ENCODE data around the gene ANKFN1. TPM values are rescaled to one million over a fixed set of nuclear protein-coding genes. Genes with fewer than 3 reads are reported as not detected.

ANKFN1 gene
- polyA plus RNA-seq, 3 donors: not detected

DNA sequence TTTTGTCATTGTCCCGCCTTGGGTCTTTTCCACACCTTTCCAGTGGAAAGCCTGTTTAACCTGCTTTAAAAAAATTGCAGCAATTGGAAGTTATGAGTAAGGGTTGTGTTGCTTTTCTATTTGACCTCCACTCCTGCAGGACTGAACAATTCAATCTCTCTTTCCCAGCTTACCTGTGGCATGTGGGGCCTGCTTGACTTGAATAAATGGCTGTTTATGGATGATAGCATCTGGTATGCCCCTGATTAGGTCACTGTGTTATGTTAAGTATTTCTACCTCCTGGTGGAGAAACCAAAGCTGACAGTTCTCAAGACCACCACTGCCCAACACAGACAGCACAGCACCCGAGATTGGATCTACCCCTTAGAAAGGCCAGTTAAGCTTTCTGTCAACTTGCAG lies 375.4 kb downstream of the ANKFN1 start:
- Histone ChIP-seq H3K4me3 (replicated peaks in 1 of 3; ENCODE audit: low read depth in 2 of 3, low read length in 3 of 3) (no peak overlapping the region), H3K79me2 (ENCODE audit: insufficient read depth, low read length) (no peaks in the 10 kb centered on the region), H3K27ac (ENCODE audit: low read depth in 1 of 2, low read length in 2 of 2) (no peak overlapping the region), H3K27me3 (ENCODE audit: control insufficient read depth in 2 of 2, insufficient read depth in 2 of 2, low read length in 2 of 2) (no peaks in the 10 kb centered on the region), H3K9ac (ENCODE audit: insufficient read depth, low read length, poor library complexity, severe bottlenecking) (no peak overlapping the region), H3K4me2 (replicated peaks; ENCODE audit: extremely low read depth, low read length, poor library complexity, severe bottlenecking) (no peak overlapping the region), H3K4me1 (ENCODE audit: control insufficient read depth in 1 of 2, insufficient read depth in 2 of 2, low read length in 2 of 2) (no peaks in the 10 kb centered on the region), H3K9me3 (replicated peaks in 1 of 2; ENCODE audit: control insufficient read depth in 1 of 2, insufficient read depth in 1 of 2, low read length in 2 of 2) (no peaks in the 10 kb centered on the region), H4K20me1 (ENCODE audit: insufficient read depth, low read length) (no peaks in the 10 kb centered on the region), H2AFZ (ENCODE audit: insufficient read depth, low read depth, low read length, poor library complexity, severe bottlenecking) (no peak overlapping the region), H3K36me3 (replicated peaks in 1 of 2; ENCODE audit: control insufficient read depth in 1 of 2, insufficient read depth in 2 of 2, low read length in 2 of 2) (no peaks in the 10 kb centered on the region)
- intact Hi-C loops (cut with micrococcal nuclease): no loop called here
- DNase-seq: no peak
- 100% methylated on average over 1 of the region's 2 CpGs for WGBS (ENCODE audit: insufficient coverage)
- Mint-ChIP-seq H3K36me3 (no peaks in the 10 kb centered on the region), H3K27me3 (ENCODE audit: low read depth in 3 of 3) (peaks cover 1 to 2% (median 1%) of the 10 kb centered on the region in 3 donors), H3K4me1 (peaks cover 3% of the 10 kb centered on the region), H3K27ac (no peak overlapping the region), H3K9me3 (no peaks in the 10 kb centered on the region), H3K4me3 (no peak overlapping the region)
- TF ChIP-seq, protein P1, sequence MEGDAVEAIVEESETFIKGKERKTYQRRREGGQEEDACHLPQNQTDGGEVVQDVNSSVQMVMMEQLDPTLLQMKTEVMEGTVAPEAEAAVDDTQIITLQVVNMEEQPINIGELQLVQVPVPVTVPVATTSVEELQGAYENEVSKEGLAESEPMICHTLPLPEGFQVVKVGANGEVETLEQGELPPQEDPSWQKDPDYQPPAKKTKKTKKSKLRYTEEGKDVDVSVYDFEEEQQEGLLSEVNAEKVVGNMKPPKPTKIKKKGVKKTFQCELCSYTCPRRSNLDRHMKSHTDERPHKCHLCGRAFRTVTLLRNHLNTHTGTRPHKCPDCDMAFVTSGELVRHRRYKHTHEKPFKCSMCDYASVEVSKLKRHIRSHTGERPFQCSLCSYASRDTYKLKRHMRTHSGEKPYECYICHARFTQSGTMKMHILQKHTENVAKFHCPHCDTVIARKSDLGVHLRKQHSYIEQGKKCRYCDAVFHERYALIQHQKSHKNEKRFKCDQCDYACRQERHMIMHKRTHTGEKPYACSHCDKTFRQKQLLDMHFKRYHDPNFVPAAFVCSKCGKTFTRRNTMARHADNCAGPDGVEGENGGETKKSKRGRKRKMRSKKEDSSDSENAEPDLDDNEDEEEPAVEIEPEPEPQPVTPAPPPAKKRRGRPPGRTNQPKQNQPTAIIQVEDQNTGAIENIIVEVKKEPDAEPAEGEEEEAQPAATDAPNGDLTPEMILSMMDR (IDR thresholded peaks at IDR 0.05): no peak

DNA sequence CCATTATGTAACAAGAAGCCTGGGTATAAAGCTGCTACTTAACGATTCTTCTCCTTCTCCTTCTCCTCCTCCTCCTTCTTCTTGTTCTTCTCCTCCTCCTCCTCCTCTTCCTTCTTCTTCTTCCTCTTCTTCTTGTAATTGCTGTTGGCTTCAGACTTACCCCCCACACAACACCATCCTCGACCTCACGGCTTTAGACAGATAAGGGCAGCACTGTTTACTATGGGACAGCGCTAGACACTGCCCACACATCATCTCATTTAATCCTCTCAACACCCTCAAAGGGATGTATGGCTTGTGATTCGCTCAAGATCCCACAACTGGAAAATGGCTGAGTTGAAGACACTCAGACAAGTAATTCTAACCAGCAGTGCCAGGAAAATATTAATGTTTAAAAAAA lies 379.7 kb downstream of the ANKFN1 start:
- intact Hi-C loops (cut with micrococcal nuclease): no loop called here
- Mint-ChIP-seq H3K27ac (no peak overlapping the region), H3K4me1 (peaks cover 13% of the 10 kb centered on the region), H3K4me3 (no peak overlapping the region), H3K9me3 (peaks cover 0 to 2% (median 0%) of the 10 kb centered on the region in 7 donors), H3K36me3 (no peaks in the 10 kb centered on the region), H3K27me3 (ENCODE audit: low read depth in 3 of 3) (peaks cover 1 to 5% (median 1%) of the 10 kb centered on the region in 3 donors)
- DNase-seq: no peak
- TF ChIP-seq, protein P1 (IDR thresholded peaks at IDR 0.05): no peak
- H3K79me2 ChIP-seq (ENCODE audit: insufficient read depth, low read length): no peaks in the 10 kb centered on the region
- no peak overlapping the region for H3K9ac ChIP-seq (ENCODE audit: insufficient read depth, low read length, poor library complexity, severe bottlenecking)
- H3K36me3 ChIP-seq (replicated peaks in 1 of 2; ENCODE audit: control insufficient read depth in 1 of 2, insufficient read depth in 2 of 2, low read length in 2 of 2): no peaks in the 10 kb centered on the region
- no peak overlapping the region for H3K4me3 ChIP-seq (replicated peaks in 1 of 3; ENCODE audit: low read depth in 2 of 3, low read length in 3 of 3)
- no peaks in the 10 kb centered on the region for H4K20me1 ChIP-seq (ENCODE audit: insufficient read depth, low read length)
- no peak overlapping the region for H3K27ac ChIP-seq (ENCODE audit: low read depth in 1 of 2, low read length in 2 of 2)
- 88% methylated on average over 4 of the region's 5 CpGs for WGBS (ENCODE audit: insufficient coverage)
- H3K27me3 ChIP-seq (ENCODE audit: control insufficient read depth in 2 of 2, insufficient read depth in 2 of 2, low read length in 2 of 2): no peaks in the 10 kb centered on the region
- H3K4me2 ChIP-seq (replicated peaks; ENCODE audit: extremely low read depth, low read length, poor library complexity, severe bottlenecking): no peak overlapping the region
- H3K4me1 ChIP-seq (ENCODE audit: control insufficient read depth in 1 of 2, insufficient read depth in 2 of 2, low read length in 2 of 2): peaks cover 3 to 8% of the 10 kb centered on the region in 2 donors
- H2AFZ ChIP-seq (ENCODE audit: insufficient read depth, low read depth, low read length, poor library complexity, severe bottlenecking): no peak overlapping the region
- H3K9me3 ChIP-seq (replicated peaks in 1 of 2; ENCODE audit: control insufficient read depth in 1 of 2, insufficient read depth in 1 of 2, low read length in 2 of 2): no peaks in the 10 kb centered on the region
